Parathyroid adenoma (tissue), 2 donors: Measurements from ENCODE around the gene FGD3.

ENCODE experiments used
- H2AFZ ChIP-seq: fragments of 300-600 bp; sonication (generic); one replicate; pipeline ENCODE4 v1.7.0; 2017; ENCODE audit warnings: antibody characterized with exemption, mild to moderate bottlenecking
- H3K27ac ChIP-seq: fragments of 300-600 bp; sonication (generic); one replicate; pipeline ENCODE4 v1.7.0; 2017
- H3K27me3 ChIP-seq: fragments of 300-600 bp; sonication (generic); one replicate; pipeline ENCODE4 v1.7.0; 2017; ENCODE audit warnings: low read length; ENCODE audit not compliant: control insufficient read depth, insufficient read depth
- H3K36me3 ChIP-seq: fragments of 300-600 bp; sonication (generic); one replicate; pipeline ENCODE4 v1.7.0; 2017; ENCODE audit warnings: low read length; ENCODE audit not compliant: control insufficient read depth, insufficient read depth
- H3K4me1 ChIP-seq: fragments of 300-600 bp; sonication (generic); one replicate; pipeline ENCODE4 v1.7.0; 2017; ENCODE audit warnings: control low read depth
- H3K4me2 ChIP-seq: fragments of 300-600 bp; sonication (generic); one replicate; pipeline ENCODE4 v1.7.0; 2017; ENCODE audit warnings: low read length
- H3K4me3 ChIP-seq: fragments of 300-600 bp; sonication (generic); one replicate; pipeline ENCODE4 v1.7.0; 2017; ENCODE audit warnings: low read depth, low read length
- H3K79me2 ChIP-seq: fragments of 300-600 bp; sonication (generic); one replicate; pipeline ENCODE4 v1.7.0; 2017; ENCODE audit warnings: control low read depth
- H3K9ac ChIP-seq: fragments of 300-600 bp; sonication (generic); one replicate; pipeline ENCODE4 v1.7.0; 2017; ENCODE audit warnings: mild to moderate bottlenecking
- H3K9me3 ChIP-seq: fragments of 300-600 bp; sonication (generic); one replicate; pipeline ENCODE4 v1.7.0; 2017; ENCODE audit warnings: low read length; ENCODE audit not compliant: control insufficient read depth
- CTCF ChIP-seq: fragments of 300-600 bp; sonication (generic); IDR thresholded peaks from one replicate; pipeline ENCODE4 v1.7.0; 2017; ENCODE audit warnings: antibody characterized with exemption, mild to moderate bottlenecking
- donor health status: primary hyperparathyroidism.

FGD3 gene

GRCh38 chr9:92954049-92954861 is 6.9 kb downstream of the FGD3 start:
- no peak for TF ChIP-seq CTCF
- H3K4me3 ChIP-seq = no peak overlapping the region
- H2AFZ ChIP-seq = no peak overlapping the region
- no peaks in the 10 kb centered on the region for H3K79me2 ChIP-seq
- no peaks in the 10 kb centered on the region for H3K36me3 ChIP-seq
- no peak overlapping the region for H3K9ac ChIP-seq
- no peaks in the 10 kb centered on the region for H3K4me1 ChIP-seq
- no peaks in the 10 kb centered on the region for H3K27me3 ChIP-seq
- no peaks in the 10 kb centered on the region for H3K9me3 ChIP-seq
- no peak overlapping the region for H3K4me2 ChIP-seq
- H3K27ac ChIP-seq = no peak overlapping the region

GRCh38 chr9:92954886-92955285 is 7.6 kb downstream of the FGD3 start:
- Histone ChIP-seq H3K4me3 (no peak overlapping the region), H3K4me1 (no peaks in the 10 kb centered on the region), H3K4me2 (no peak overlapping the region), H3K9me3 (no peaks in the 10 kb centered on the region), H3K27ac (no peak overlapping the region), H3K79me2 (no peaks in the 10 kb centered on the region), H3K36me3 (no peaks in the 10 kb centered on the region), H3K27me3 (no peaks in the 10 kb centered on the region), H3K9ac (no peak overlapping the region), H2AFZ (no peak overlapping the region)
- no peak for TF ChIP-seq CTCF

- no peak overlapping the region for H2AFZ ChIP-seq
- H3K4me2 ChIP-seq = no peak overlapping the region
- no peak overlapping the region for H3K4me3 ChIP-seq
- H3K79me2 ChIP-seq = no peaks in the 10 kb centered on the region
- no peaks in the 10 kb centered on the region for H3K9me3 ChIP-seq
- no peaks in the 10 kb centered on the region for H3K4me1 ChIP-seq
- no peak for TF ChIP-seq CTCF
- no peak overlapping the region for H3K9ac ChIP-seq
- no peak overlapping the region for H3K27ac ChIP-seq
- no peaks in the 10 kb centered on the region for H3K36me3 ChIP-seq
- H3K27me3 ChIP-seq = no peaks in the 10 kb centered on the region
These were observed 13.4 kb downstream of the FGD3 start for GRCh38 chr9:92960561-92961290.

GRCh38 chr9:92961627-92962302 is 14.4 kb downstream of the FGD3 start:
- no peak overlapping the region for H2AFZ ChIP-seq
- H3K27me3 ChIP-seq = no peaks in the 10 kb centered on the region
- no peak overlapping the region for H3K27ac ChIP-seq
- H3K4me1 ChIP-seq = no peaks in the 10 kb centered on the region
- H3K4me3 ChIP-seq = no peak overlapping the region
- TF ChIP-seq CTCF = no peak
- no peaks in the 10 kb centered on the region for H3K9me3 ChIP-seq
- no peaks in the 10 kb centered on the region for H3K79me2 ChIP-seq
- H3K4me2 ChIP-seq = no peak overlapping the region
- H3K36me3 ChIP-seq = no peaks in the 10 kb centered on the region
- no peak overlapping the region for H3K9ac ChIP-seq
